Loucy (cell line): ENCODE results near the gene NUDT2.

Source experiments
- EZH2phosphoT487 ChIP-seq: fragments of 200-600 bp; IDR thresholded peaks from 2 replicates; pipeline ENCODE4 v1.6.1; 2018; ENCODE audit warnings: antibody characterized with exemption, mild to moderate bottlenecking, moderate library complexity, borderline replicate concordance
- TF ChIP-seq, protein P1 (sequence below): fragments of 200-600 bp; sonication (generic); conservative IDR thresholded peaks from 2 replicates; pipeline ENCODE4 v1.5.1; 2014; ENCODE audit warnings: mild to moderate bottlenecking, antibody characterized with exemption, low read length

DNA sequence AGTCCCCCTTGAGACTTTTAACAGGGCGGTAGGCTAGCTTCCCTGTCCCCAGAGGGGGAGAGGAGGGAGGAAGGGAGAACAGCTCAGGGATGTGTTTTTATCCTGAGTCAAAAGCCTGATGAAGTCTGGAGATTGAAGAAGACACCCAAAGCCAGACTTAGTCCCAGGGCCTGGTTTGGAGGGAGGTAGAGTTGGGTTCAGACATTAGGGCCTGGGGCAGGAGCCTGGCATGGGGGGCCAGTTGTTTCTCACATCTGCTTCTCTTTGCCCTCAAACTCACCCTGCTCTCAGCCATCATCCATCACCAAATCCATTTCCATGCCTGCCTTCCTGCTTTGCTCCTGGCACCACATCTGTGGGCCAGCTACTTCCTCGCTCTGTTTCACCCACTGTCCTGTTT lies 44.4 kb downstream of the NUDT2 start:
- TF ChIP-seq, protein P1, sequence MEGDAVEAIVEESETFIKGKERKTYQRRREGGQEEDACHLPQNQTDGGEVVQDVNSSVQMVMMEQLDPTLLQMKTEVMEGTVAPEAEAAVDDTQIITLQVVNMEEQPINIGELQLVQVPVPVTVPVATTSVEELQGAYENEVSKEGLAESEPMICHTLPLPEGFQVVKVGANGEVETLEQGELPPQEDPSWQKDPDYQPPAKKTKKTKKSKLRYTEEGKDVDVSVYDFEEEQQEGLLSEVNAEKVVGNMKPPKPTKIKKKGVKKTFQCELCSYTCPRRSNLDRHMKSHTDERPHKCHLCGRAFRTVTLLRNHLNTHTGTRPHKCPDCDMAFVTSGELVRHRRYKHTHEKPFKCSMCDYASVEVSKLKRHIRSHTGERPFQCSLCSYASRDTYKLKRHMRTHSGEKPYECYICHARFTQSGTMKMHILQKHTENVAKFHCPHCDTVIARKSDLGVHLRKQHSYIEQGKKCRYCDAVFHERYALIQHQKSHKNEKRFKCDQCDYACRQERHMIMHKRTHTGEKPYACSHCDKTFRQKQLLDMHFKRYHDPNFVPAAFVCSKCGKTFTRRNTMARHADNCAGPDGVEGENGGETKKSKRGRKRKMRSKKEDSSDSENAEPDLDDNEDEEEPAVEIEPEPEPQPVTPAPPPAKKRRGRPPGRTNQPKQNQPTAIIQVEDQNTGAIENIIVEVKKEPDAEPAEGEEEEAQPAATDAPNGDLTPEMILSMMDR, result no peak
- no peak for TF ChIP-seq EZH2phosphoT487
